ENCODE measurements around the gene DIPK1C.

- TF ChIP-seq CTCF (IDR thresholded peaks at IDR 0.05) (no peak), POLR2A (IDR thresholded peaks at IDR 0.05) (no peak)
Observed at GRCh38 chr18:74425161-74425560, 31.9 kb downstream of the DIPK1C start.
